ENCODE measurements around the gene LTBP4.
A peak's percentile ranks its signal among the peaks of the same experiment; 100 is the strongest.
"Not testable (repeated sequence)": the region's sequence is repeated elsewhere in the genome, so short reads cannot be mapped to it uniquely, and the experiment has no call there.

LTBP4 gene

GRCh38 chr19:40601134-40601974 is at the start of gene LTBP4:
Gene LTBP4 (plus strand): TSS chr19:40601369. CDS start chr19:40601388, 19 bp downstream.
- no peak for DNase-seq

GRCh38 chr19:40552848-40553247 is 48.3 kb upstream of the LTBP4 start:
- no peak for DNase-seq

GRCh38 chr19:40553885-40554857 is 47.0 kb upstream of the LTBP4 start:
- no peak for DNase-seq

- DNase-seq, result no peak
Measured at GRCh38 chr19:40555978-40556689, 45.0 kb upstream of the LTBP4 start.

GRCh38 chr19:40556953-40557530 is 44.1 kb upstream of the LTBP4 start:
- no peak for DNase-seq

- no peak for DNase-seq
Measured at GRCh38 chr19:40559394-40559793, 41.8 kb upstream of the LTBP4 start.

GRCh38 chr19:40560092-40560507 is 41.1 kb upstream of the LTBP4 start:
- DNase-seq, result no peak

- no peak for DNase-seq
Measured at GRCh38 chr19:40561947-40562346, 39.2 kb upstream of the LTBP4 start.

GRCh38 chr19:40564535-40564934 is 36.6 kb upstream of the LTBP4 start:
- DNase-seq, result not testable (repeated sequence)

GRCh38 chr19:40565355-40565754 is 35.8 kb upstream of the LTBP4 start:
- no peak for DNase-seq

- DNase-seq, result no peak
Measured at GRCh38 chr19:40565910-40566495, 35.2 kb upstream of the LTBP4 start.

- no peak for DNase-seq
Measured at GRCh38 chr19:40567040-40567749, 34.0 kb upstream of the LTBP4 start.

GRCh38 chr19:40567750-40568494 is 33.2 kb upstream of the LTBP4 start:
- DNase-seq, result no peak

GRCh38 chr19:40570313-40571004 is 30.7 kb upstream of the LTBP4 start:
- DNase-seq, result peak; percentile 99

GRCh38 chr19:40571005-40571318 is 30.2 kb upstream of the LTBP4 start:
- DNase-seq, result no peak

GRCh38 chr19:40571831-40572495 is 29.2 kb upstream of the LTBP4 start:
- DNase-seq, result no peak

GRCh38 chr19:40575326-40575725 is 25.8 kb upstream of the LTBP4 start:
- DNase-seq, result no peak

GRCh38 chr19:40576151-40576584 is 25.0 kb upstream of the LTBP4 start:
- DNase-seq, result no peak

GRCh38 chr19:40576585-40577451 is 24.4 kb upstream of the LTBP4 start, which contains the start of gene SHKBP1:
Gene SHKBP1 (plus strand): TSS chr19:40576873. CDS start chr19:40576900, 27 bp downstream.
- peak; percentile 98 for DNase-seq
